ENCODE measurements around the gene MOSPD3.

- no peak for TF ChIP-seq CEBPB (IDR thresholded peaks at IDR 0.05; ENCODE audit: borderline replicate concordance, low read depth, low read length)
- TF ChIP-seq CTCF (CRISPR knock-in tag; IDR thresholded peaks at IDR 0.05): no peak
- no peak for TF ChIP-seq ZZZ3 (CRISPR knock-in tag; IDR thresholded peaks at IDR 0.05; ENCODE audit: borderline replicate concordance)
Measured at GRCh38 chr7:100620804-100621203, 8.5 kb downstream of the MOSPD3 start.
